GM18502 (cell line): ENCODE data around the gene ORAI2.

Source experiments
- ATAC-seq: cut with Tn5 transposase; IDR thresholded peaks from one replicate; pipeline ENCODE4 v1.9.1; 2021; ENCODE audit warnings: mild to moderate bottlenecking; ENCODE audit not compliant: unreplicated experiment, poor library complexity

ORAI2 gene

GRCh38 chr7:102413091-102413490 lies 20.3 kb upstream of the ORAI2 start:
- ATAC-seq = no peak

- ATAC-seq = no peak
Observed at GRCh38 chr7:102413611-102414010, 19.8 kb upstream of the ORAI2 start.

GRCh38 chr7:102415685-102416225 lies 17.6 kb upstream of the ORAI2 start:
- peak; percentile 58 for ATAC-seq

- ATAC-seq = no peak
Observed at GRCh38 chr7:102416406-102416805, 17.0 kb upstream of the ORAI2 start.

- no peak for ATAC-seq
Observed at GRCh38 chr7:102417105-102417504, 16.3 kb upstream of the ORAI2 start.

- no peak for ATAC-seq
Observed at GRCh38 chr7:102418592-102418991, 14.8 kb upstream of the ORAI2 start.

- ATAC-seq = no peak
Observed at GRCh38 chr7:102421706-102422240, 11.6 kb upstream of the ORAI2 start.

GRCh38 chr7:102424129-102424551 lies 9.2 kb upstream of the ORAI2 start:
- ATAC-seq = no peak

- peak; percentile 22 for ATAC-seq
Observed at GRCh38 chr7:102424787-102425218, 8.6 kb upstream of the ORAI2 start.

- peak; percentile 67 for ATAC-seq
Observed at GRCh38 chr7:102425639-102426267, 7.6 kb upstream of the ORAI2 start.

GRCh38 chr7:102426268-102427018 lies 6.9 kb upstream of the ORAI2 start:
- peak; percentile 64 for ATAC-seq

GRCh38 chr7:102427019-102427405 lies 6.4 kb upstream of the ORAI2 start:
- no peak for ATAC-seq

GRCh38 chr7:102429141-102429899 lies 4.1 kb upstream of the ORAI2 start:
- no peak for ATAC-seq

GRCh38 chr7:102431617-102432298 lies 1.6 kb upstream of the ORAI2 start:
- peak; percentile 38 for ATAC-seq

GRCh38 chr7:102432442-102433218 lies 745 bp upstream of the ORAI2 start:
- ATAC-seq = peak; percentile 41

GRCh38 chr7:102434039-102434486 lies 688 bp downstream of the ORAI2 start:
- ATAC-seq = no peak

- no peak for ATAC-seq
Observed at GRCh38 chr7:102436118-102436517, 2.7 kb downstream of the ORAI2 start.

- no peak for ATAC-seq
Observed at GRCh38 chr7:102439963-102440795, 6.8 kb downstream of the ORAI2 start.
